Activated CD4-positive, alpha-beta T cell treated with anti-CD3 and anti-CD28 coated beads for 4 hours (primary cell): ENCODE measurements around the gene ANGPTL3.

Source experiments
- DNase-seq, 2 donors: peaks; one replicate each; pipeline ENCODE4 v3.0.0-alpha.2; 2020

Gene ANGPTL3

DNA sequence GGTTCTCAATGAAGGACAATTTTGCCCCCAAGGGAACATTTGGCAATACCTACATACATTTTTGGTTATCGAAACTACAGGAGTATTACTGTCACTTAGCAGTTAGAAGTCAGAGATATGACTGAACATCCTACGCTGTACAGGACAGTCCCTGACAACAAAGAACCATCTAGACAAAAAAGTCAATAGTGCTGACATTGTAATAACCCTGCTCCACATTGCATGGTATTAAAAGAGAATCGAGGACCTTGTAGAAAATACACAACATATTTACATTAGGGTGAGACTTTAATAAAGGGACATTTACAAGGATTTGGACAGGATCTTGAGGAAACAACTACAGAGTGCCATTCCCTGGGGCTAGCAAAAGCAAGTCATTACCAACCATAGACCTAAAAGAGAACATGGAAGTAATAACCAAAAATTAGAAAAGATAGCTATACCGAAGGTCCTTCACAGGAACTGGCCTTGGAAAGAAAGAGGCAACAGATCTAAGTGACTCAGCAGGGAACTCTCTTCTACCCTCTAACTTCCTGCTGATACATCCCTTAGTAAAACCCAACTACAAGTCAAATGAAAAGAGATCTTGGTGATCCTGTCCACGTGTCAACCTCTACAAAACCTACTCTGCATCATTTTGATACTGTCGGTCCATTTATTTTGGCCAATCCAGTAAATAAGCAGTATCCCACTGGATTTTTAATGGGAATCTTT, 40.2 kb downstream of the ANGPTL3 start:
- DNase-seq, result no peak

DNA sequence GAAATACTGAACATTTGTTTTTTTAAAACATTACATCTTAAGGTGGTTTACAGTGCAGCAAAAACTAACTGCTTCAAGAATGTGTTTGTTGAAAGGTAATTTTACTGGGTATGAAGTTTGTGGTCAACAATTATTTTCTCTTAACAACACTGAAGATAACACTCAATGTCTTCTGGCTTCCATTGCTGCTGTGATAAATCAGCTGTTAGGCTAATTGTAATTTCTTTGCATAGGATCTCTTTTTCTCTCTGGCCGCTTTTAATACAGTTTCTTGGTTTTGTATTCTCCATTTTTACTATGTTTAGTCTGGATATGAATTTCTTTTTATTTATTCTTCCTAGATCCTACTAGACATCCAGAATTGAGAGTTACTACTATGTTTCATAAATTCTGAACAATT, 46.0 kb downstream of the ANGPTL3 start:
- DNase-seq, result no peak

DNA sequence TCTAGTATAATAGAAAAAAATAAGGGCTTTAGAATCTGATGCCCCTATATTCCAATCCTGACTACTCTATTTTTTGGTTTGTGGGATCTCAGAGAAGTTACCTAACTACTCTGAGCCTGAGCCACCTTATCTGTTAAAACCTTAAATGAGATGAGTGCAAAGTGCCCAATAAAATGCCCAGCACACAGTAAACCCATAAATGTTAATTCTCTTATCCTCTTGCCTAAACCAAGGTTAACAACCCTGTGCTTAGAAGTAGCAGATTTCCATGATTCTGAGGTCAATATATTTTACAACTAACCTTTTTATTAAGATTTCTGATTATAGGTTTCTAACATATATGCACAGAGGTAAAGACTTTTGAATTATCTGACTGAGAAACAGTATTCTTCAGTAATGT, 55.1 kb downstream of the ANGPTL3 start:
- DNase-seq, result no peak

DNA sequence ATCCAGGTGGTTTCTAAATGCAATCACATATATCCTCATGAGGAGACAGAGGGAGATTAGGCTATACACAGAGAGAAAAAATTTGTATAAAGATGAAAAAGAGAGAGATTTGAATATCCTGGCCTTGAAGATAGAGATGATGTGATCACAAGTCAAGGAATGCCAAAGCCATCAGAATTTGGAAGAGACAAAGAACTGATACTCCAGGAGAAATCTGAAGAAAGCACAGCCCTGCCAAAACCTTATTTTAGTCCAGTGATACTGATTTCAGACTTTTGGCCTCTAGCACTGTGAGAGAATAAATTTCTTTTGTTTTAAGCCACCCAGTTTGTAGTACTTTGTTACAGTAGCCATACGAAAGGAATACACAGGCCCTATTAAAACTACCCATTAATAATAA, 57.4 kb downstream of the ANGPTL3 start:
- no peak for DNase-seq
